Limb (tissue), 2 donors: Measurements from ENCODE around the gene DGCR6L.
"Not testable (repeated sequence)": the region's sequence is repeated elsewhere in the genome, so short reads cannot be mapped to it uniquely, and the experiment has no call there.

Experiments used
- DNase-seq, 2 donors: peaks; one replicate each; pipeline ENCODE4 v3.0.0-alpha.2; 2016; ENCODE audit errors: extremely low spot score in 2 of 2

Gene DGCR6L

DNA sequence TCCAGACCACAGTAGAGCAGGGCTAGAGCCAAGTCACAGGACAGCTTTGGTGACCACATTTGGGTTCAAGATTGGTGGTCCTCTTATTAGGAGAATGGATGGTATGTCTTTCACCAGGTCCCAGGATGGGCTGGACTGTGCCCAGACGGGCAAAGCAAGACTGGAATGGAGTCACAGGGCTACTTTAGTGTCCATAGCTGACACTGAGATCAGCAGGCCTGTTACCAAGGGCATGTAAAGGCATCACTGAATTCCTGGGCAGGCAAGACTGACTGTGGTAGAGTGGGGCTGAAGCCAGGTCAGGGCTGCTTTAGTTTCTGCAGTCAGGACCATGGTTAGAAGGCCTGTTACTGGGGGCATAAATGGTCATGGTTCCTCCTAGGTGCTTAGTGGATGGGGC is 6.1 kb upstream of the DGCR6L start:
- DNase-seq: not testable (repeated sequence)

DNA sequence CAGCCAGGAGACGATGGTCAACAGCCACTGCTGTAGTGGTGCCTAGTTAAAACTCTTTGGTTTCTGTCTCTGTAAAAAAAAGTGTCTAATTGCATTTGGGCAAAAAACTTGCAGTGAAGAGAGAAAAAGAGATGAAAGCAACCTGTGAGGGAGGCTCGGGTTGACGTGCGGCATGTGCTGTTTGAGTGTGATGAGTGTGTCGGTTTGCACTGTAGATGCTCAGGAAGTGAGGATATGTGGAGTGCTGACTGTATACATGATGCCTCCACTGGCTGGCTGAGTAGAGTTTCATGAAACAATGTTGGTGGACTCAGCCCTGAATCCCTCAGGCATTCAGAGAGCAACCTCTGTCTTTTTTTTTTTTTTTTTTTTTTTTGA is 4.3 kb upstream of the DGCR6L start:
- no peak for DNase-seq

DNA sequence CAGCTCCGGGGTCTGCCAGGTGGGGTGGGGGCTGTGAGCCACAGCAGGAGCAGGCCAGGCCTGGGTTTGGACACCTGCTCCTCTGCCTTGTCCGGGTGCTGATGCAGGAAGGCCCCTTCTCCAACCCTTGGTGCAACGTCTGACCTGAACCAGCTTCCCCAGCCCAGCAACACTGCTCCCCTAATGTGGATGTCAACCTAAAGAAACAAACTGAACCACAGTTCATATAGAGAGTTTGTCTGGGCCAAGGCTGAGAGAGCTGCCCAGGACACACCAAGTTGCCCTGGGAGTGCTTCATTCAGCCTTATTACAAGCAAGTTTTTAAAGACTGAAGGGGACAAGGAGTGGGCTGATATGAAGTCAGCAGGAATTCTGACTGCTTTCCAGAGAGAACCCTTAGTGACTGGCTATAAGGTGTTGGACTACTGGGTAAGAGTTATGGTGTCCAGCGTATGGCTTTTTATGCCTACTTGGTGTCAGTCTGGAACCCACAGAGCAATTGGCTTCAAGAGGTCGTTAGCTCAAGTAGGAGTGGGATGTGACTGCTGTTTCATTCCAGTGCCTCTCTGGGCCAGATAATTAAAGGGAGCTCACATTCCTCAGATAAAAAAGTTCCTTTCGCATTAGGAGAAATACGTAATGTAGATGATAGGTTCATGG is 1.8 kb upstream of the DGCR6L start:
- DNase-seq: not testable (repeated sequence)

DNA sequence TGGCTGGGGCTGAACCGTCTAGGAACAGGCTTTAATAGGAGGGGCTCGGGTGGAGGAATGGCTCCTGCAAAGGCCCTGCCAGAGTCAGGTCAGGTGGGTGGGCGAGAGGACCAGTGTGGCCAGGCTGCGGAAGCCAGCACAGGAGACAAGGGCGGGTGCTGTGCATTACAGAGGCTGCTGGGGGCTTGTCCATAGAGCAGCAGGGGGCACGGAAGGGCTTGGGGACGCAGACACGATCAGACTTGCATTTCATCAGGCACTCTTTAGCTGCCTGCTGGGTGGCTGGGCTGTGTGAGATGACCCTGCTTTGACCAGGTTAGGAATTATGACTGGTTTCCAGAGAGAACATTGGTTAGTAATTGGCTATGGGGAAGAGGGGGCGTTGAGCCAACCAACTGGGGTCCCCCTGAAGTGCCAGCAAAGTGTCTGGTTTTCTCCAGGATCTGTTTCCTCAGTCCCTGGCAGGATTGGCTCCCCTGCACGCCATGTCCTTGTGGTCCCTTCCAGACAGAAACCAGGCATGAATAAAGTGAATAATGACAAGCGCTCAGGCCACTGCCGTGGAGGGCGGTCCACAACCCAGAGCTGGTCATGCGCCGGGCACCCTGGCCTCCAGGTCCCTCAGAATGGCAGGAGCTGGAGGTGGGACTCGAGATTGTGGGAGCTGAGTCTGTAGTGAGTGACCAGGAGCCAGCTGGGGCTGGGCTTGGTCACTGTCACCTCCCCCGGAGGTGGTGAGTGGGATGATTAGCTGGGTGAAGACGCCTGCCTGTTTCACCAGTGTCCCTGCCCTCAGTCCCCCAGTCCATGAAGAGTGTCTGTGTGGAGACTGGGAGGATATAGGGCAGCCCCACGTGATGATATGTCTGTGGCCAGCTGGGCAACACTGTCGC is 1.0 kb upstream of the DGCR6L start:
- peak in 1 of 2 donors; percentile 19 for DNase-seq

DNA sequence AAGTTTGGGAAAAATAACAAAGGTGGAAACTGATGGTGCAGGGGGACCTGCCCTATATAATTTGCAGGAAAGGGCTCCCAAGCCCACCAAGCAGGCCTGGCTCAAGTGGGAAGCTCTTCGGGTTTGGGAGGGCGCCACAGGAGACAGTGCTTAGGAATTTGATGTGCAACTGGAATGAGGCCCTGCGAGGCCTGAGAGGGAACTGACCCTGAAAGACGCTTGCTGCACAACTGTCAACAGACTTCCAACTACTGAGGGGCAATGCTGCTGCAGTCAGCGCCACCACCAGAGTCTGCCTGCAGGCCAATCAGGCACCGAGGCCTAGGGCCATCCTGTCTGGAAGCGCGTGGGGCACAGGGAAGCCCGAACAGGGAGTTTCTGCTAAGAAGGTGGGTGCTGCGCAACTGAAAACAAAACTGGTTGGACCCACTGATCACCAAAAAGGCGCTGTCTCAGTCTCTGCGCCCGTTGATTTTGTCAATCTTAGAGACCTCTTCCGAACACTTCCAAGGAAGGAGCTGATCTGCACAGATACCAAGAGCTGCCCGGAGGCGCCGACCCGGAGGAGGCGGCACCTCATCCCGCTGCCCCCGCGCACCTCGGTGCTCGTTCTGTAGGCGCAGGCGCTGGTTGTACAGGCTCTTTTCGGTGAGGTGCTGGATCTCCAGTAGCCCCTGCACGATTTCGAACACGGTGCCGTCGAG is 667 bp downstream of the DGCR6L start:
- DNase-seq: peak in 1 of 2 donors; percentile 31

DNA sequence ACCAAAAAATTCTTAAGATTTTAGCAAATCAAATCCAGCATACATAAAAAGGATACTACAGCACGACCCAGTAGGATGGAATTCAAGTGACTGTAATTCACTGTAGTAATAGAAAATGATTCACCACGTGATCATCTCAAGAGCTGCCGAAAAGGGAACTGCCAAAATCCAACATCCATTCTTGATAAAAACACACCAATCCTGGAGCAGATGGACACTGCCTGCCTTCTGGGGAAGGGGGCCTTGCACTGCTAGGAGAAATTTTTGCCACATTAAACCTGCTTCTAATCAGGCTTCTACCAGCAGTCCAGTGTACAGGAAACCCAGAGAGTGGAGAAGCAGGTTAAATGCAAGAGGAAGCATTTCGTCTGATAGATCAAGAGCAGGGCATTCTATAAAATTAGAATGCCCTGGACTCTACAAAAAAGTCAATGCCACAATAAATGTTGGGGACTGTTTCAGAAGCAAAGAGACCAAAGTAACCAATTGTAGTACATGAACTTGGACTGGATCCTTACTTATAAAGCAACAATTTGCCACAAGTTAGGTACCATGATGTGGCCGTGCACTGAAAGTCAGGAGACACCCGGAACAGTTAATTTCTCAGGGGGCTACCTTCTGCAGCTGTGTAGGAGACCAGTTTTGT is 1.7 kb downstream of the DGCR6L start:
- DNase-seq: not testable (repeated sequence)

DNA sequence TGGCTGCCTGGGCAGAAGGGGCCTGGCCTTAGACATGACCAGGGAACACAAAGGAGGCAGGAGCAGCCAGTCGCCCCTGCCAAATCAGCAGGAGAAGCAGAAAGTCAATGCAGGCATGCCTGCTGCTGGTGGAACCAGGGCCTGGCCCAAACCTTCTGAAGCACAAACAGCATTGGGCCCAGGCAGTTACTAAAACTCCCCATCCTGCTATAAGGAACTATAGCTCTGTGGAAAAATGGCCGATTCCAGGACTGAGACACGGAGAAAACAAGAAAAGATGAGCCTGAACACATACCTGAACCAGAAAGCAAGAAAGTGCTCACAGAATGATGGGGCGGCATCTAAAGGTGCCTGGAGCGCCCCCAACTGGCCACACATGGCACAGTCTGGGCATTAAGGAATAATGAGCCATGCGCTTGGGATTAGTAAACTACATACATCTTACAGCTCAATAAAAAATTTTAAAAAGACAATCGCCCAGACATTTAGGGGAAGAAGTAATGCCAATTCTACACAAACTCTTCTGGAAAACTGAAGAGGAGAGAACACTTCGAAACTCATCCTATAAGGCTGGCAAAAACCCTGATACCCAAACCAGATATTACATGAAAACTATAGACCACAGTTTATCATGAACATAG is 2.3 kb downstream of the DGCR6L start:
- DNase-seq: peak in 1 of 2 donors; percentile 23

DNA sequence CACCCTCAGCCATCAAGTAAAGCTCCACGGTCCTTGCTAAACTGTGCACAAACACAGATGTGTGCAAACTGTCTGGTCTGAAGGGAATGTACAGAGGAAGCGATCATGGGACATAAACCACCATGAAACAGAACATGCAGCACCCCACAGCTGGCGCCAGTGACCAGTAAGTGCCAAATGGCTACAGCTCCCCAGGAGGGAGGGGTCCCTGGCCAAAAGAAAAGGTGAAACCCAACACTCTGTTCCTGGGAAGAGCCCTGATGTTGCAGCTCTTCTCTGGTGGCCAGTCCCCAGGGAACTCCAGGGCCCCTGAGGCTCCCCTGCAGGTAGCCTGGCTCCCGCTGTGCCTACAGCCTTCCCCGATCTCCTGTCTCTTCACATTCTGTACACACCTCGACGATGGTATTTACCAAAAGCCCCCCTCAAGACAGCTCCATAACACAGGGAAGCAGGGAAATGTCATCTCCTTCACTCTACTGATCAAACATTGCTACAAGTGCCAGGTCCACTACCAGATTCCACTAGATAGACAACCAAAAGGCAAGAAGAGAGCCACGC is 2.9 kb downstream of the DGCR6L start:
- DNase-seq: peak in 1 of 2 donors; percentile 22

DNA sequence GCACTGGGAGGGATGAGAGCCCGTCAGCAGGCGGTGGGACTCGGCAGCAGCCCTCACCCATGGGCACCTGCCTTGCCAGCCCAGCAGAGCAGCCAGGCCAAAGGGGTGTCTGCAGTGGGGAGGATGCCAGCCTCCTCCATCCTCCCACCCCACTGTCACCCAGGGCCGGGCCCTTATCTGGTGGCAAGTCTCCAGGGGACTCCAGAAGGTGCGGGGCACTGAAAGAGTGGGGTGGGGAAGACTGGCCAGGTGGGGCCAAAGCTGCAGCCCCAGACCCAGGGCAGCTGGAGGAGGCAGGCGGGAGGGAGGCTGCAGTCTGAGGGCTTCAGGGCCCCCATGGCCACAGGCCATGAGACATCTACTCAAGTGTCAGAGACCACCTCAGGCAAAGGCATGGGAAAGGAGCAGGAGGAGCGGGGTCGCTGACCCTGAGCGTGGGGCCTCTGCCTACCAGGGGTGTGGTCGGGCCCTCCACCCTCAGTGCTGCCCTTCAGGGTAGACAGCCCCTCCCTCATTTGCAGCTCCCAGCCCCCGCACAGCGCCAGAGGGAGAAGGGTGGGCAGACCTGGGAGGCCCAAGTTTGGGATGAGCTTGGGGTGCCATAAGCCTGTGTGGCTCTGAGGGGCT is 3.5 kb downstream of the DGCR6L start:
- DNase-seq: peak in 1 of 2 donors; percentile 27

DNA sequence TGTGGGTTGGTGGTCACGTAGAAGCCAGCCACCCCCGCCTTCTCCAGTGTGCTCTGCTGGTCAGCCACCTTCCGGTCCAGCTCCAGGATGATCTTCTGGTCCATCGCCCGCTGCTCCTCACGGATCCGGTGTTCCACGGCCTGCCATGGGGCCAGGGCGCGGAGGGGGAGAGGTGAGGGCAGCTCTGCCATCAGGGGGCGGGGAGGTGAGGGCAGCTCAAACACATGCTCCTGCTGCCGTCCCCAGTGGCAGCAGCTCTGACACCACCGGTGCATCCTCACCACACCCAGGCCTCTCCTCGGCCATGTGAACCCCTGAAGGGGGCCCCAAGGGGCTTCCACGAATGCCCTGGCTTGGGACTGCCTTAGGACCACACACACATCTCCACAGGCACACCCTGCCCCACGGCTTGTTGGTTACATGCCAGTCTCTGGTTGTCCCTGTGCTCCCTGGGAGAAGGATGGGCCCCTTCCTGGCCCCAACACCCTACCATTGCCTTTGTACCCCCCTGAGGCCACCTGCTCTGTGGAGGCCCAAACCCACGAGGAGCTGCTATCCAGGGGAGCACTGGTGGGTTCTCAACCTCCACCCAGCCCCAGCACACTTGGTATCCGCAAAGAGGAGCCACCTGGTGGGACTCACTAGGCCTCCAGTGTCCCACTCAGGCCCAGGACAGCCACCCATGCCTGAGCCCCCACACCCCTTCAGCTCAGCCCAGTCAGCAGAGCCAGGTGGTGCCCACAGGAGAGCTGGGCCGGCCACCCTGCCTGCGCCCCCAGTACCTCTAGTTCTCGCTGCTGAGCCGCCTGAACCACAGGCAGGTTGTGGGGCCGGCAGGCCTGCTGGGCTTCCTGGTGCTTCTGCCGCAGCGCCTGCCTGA is 4.3 kb downstream of the DGCR6L start:
- DNase-seq: peak in 1 of 2 donors; percentile 27

DNA sequence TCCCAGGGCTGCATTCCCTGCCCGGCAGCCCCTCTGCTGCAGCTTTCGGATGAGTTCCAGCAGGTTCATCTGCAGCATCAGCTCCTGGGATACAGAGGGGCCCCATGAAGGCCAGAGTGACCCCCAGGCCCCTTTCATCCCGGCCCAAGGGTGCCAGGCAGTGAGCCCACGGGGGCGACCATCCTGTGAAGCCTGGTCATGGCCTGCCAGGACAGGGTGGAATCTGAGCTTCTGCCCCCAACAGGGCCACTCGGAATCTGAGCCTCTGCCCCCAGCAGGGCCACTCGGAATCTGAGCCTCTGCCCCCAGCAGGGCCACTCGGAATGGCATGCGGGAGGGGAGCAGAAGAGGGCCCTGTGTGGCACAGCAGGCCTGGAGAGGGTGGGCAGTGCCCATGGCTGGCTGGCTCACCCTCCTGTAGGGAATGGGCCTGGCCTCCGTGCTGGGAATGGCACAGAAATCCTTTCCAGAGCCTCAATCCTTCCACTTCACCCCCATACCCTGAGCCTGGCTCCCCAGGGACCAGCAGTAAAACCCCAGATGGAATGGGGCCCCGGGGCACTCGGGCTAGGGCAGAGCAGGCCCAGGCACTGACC is 5.0 kb downstream of the DGCR6L start:
- DNase-seq: peak in 1 of 2 donors; percentile 21

DNA sequence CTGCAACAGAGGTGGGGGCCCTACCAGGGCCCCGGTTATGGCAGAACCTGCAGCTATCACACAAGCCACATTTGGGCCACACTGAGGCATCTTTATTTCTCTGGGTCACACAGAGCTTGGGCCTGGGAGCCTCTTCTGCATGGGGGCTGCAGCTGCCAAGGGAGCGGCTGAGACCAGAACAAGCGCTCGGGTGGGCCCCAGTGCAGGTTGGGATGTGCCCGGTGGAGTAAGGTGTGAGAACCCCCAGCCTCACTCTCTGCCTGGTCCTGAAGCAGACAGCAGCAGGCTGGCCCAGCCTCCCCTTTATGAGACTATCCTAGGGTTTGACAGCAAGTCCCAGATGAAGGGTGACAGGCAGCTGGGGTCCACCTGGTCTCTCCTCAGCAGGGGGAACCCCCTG is 5.7 kb downstream of the DGCR6L start:
- DNase-seq: not testable (repeated sequence)

DNA sequence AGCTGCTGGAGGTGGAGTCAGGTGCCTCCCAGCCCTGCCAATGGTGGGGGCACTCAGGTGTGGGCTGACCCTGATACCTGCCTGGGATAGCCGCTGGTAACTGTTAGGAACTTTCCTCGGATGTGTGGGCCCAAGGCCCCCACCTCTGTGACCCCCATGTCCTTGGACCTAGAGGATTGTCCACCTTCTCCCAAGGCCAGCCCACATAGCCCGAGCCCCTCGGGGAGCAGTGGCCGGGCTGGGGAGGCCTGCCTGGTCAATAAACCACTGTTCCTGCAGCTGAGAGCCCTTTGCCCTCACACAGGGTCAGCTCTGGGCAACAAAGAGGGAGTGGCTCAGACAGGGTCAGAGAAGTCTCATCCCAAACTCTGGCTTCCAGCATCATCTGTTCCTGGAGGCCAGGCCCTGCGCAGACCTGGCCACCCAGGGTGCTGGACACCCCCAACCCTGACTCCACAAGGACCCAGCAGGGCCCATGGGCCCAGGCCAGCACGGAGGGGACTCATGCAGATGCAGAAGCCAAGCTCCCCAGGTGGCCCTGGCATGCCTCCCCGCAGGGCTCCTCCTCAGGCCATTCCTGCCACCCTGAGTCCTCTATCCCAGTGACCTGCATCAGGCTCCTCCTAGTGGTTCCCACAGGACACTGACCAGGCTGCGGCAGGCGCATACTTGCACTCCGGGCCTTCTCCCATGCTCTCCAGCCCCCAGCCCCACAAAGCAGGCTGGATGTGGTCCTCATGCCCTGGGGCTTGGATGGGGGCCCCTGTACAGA is 6.4 kb downstream of the DGCR6L start:
- peak in 1 of 2 donors; percentile 17 for DNase-seq

DNA sequence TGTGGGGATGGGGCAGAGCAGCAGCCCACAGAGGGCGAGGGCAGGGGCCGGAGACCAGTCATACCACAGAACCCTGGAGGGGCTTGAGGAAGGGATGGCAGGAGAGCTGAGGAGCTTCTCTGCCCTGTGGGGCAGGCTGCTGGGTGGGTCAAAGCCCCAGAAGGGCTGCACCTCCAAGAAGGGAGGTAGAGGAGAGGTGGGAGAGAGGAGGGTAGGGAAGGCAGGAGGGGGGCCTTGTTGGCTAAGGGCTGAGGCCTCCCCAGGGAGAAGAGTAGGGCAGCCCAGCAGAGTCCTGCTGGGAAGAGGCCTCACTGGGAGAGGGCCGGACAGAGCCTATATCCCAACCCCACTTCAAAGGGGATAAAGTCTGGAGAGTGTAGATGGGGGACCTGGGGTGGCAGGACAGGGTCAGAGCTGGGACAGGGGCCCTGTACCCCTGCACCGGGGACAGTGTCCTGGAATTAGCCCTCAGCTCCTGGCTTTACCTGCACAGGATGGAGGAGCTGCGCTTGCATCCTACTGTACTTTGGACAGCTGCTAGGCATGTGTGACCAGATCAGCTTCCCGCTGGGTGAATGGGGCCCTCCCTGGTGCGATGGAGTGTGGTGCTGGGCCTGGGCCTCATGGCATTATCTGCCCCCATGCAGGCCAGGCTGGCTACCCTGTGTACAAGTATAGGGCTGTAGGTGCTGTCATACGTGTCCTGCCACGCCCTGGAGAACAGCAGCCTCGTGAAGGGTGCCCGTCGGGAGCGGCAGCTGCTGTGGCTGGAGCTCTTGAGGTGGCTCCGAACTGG is 7.3 kb downstream of the DGCR6L start:
- peak in 1 of 2 donors; percentile 26 for DNase-seq

DNA sequence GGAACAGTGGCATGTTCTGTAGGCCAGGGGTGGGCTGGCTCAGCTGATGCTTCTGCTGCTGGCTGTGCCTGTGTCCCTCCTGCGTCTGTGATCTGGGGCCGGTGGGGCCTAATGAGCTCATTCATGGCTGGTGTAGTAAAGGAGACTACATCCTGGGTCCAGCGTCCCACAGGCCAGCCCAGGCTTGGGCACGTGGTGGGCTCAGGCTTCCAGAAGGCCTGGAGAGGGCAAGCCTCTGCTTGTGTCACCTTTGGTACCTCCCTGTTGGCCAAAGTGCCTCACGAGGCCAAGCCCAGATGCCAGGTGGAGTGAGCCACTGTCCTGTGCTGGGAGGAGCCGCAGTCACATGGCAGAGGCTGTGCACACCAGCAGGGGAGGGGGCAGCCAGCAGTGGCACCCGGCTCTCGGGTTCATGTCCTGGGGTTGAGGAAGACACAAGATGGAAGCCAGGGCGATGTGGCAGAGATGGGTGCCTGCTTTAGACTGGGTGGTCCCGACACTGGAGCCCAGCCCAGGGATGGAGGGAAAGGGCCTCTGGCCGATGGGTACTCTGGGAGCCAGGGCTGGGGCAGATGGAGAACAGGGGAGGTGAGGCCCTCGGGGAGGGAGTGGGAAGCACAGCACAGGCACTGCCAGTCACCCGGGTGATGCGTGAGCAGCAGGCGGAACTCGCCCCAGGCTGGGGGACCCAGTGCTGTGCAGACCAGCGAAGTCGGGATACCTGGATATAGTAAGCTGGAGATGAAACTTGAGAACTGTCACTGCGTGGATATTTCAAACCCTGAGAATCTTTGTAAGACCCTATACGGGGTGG is 8.4 kb downstream of the DGCR6L start:
- peak in 1 of 2 donors; percentile 22 for DNase-seq

DNA sequence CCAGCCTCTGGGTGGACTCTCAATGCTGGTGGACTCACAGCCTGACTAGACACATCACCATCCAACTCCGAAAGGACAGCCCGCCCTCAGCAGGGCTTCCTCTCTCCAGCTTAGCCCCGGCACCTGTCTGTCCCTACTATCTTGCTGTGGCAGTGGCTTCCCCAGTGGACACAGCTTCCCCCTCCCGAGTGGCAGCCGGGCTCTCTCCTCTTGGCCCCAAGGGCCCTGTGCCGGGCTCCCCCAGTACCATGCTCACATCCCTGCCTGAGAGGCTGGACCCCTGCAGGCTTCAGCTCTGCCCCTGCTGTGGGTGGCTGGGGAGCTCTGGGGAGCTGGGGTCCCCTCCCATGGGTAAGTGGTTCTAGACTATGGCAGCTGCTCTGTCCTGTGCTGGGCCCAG is 9.1 kb downstream of the DGCR6L start:
- DNase-seq: not testable (repeated sequence)
